ENCODE measurements around the gene IL1RAPL2. TPM values are rescaled to one million over a fixed set of nuclear protein-coding genes. Genes with fewer than 3 reads are reported as not detected.

The IL1RAPL2 gene
- polyA plus RNA-seq, 1 of the 3 experiments (the other 2 are of a cell fraction), result 0.13 TPM

DNA sequence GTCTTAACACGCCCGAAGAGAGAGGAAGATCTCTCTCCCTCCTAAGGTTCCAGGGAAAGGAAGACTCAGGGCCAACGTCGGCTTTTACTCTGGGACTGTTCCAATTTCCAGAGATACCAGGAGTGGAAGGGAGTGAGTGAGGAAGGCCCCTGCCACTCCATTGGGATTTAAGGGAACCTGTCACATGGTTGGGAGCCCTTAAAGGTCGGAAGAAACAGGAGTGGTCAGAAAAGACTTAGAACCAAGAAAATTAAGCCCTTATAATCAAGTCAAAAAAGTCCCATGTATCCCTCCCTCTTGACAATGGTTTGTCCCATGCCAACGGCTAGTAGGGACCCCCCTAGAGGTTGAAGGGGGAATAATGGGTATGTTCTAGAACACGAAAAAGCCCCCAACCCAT is 654.6 kb downstream of the IL1RAPL2 start, which contains the start of gene TEX13A:
Gene TEX13A, minus strand, starts transcription at position 59 of the 400 bp plus-strand sequence. CDS start 297 bp downstream, outside the sequence.
- no peaks in the 10 kb centered on the region for H3K9me3 ChIP-seq
- no peaks in the 10 kb centered on the region for H3K4me1 ChIP-seq (ENCODE audit: control insufficient read depth in 1 of 2, insufficient read depth in 2 of 2, low read depth in 1 of 2, low read length in 1 of 2)
- DNase-seq, result no peak
- H3K4me2 ChIP-seq, result no peak within 1 kb of the TSS
- H3K9me2 ChIP-seq, result no peaks in the 10 kb centered on the region
- no peaks in the 10 kb centered on the region for H3K79me2 ChIP-seq (ENCODE audit: insufficient read depth)
- H3K27me3 ChIP-seq (ENCODE audit: insufficient read depth), result peaks cover 11% of the 10 kb centered on the region; the same call in 1 of the 2 replicates
- H3K27ac ChIP-seq (ENCODE audit: low read depth in 2 of 2, low read length in 1 of 2), result no peak within 1 kb of the TSS
- 13% methylated on average over 7 of the region's 7 CpGs for WGBS (ENCODE audit: low lambda C conversion rate)
- CTCF ChIA-PET, result interaction anchor here (1.4 kb wide), 1 partner anchor 30 kb away, joined by 5 read pairs; no protein-coding TSS in a partner anchor
- H3F3A ChIP-seq (replicated peaks; ENCODE audit: insufficient read depth), result no peaks in the 10 kb centered on the region
- no peaks in the 10 kb centered on the region for H4K20me1 ChIP-seq (ENCODE audit: insufficient read depth)
- H3K36me3 ChIP-seq (replicated peaks in 1 of 2; ENCODE audit: control insufficient read depth in 1 of 2, insufficient read depth in 2 of 2, low read length in 1 of 2), result no peaks in the 10 kb centered on the region
- H2AFZ ChIP-seq (ENCODE audit: low read depth), result no peak within 1 kb of the TSS
- no peak within 1 kb of the TSS for H3K9ac ChIP-seq
- POLR2A ChIA-PET, result no interaction called here
- TF ChIP-seq NFIC (IDR thresholded peaks at IDR 0.05; ENCODE audit: borderline replicate concordance) (no peak), CTCF (IDR thresholded peaks at IDR 0.05) (0 out of 2 replicates have a peak, but pooled peaks have one; percentile 10)
- H3K4me3 ChIP-seq (ENCODE audit: low read depth in 2 of 2, low read length in 1 of 2), result no peak within 1 kb of the TSS

DNA sequence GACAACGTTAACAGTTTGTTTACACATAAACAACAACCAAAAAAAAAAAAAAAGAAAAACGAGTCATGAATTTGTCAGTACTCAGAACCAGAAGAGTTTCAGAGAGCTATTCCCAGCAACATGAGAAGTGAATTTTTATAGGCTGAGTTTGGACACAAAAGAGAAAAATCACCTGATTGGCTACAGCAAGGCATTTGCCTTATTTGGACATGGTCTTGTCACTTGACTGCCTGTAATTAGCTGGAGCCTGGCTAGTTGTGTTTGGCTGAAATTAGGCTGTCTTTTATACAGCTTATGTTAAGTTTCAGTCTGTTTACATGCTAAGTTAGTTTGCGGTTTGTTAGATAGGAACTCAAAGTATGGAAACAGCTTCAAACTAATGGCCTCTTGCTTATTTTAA is 655.4 kb downstream of the IL1RAPL2 start:
- H3K9ac ChIP-seq, result no peak overlapping the region
- ChIA-PET CTCF (interaction anchor here (0.7 kb wide), 1 partner anchor 365 kb away, joined by 3 read pairs; no protein-coding TSS in a partner anchor), POLR2A (no interaction called here)
- no peak overlapping the region for H3K4me2 ChIP-seq
- H3K79me2 ChIP-seq (ENCODE audit: insufficient read depth), result no peaks in the 10 kb centered on the region
- H3K4me3 ChIP-seq (ENCODE audit: low read depth in 2 of 2, low read length in 1 of 2), result no peak overlapping the region
- no peaks in the 10 kb centered on the region for H3F3A ChIP-seq (replicated peaks; ENCODE audit: insufficient read depth)
- H3K9me3 ChIP-seq, result no peaks in the 10 kb centered on the region
- TF ChIP-seq EP300 (IDR thresholded peaks at IDR 0.05; ENCODE audit: borderline replicate concordance in 1 of 2, low read depth in 1 of 2, low read length in 1 of 2) (no peak), GATA2 (CRISPR knock-in tag; IDR thresholded peaks at IDR 0.05) (no peak)
- H3K4me1 ChIP-seq (ENCODE audit: control insufficient read depth in 1 of 2, insufficient read depth in 2 of 2, low read depth in 1 of 2, low read length in 1 of 2), result no peaks in the 10 kb centered on the region
- peaks cover 17% of the 10 kb centered on the region for H3K27me3 ChIP-seq (ENCODE audit: insufficient read depth)
- WGBS (ENCODE audit: low lambda C conversion rate), result 37% methylated on average over 3 of the region's 3 CpGs
- H3K36me3 ChIP-seq (replicated peaks in 1 of 2; ENCODE audit: control insufficient read depth in 1 of 2, insufficient read depth in 2 of 2, low read length in 1 of 2), result no peaks in the 10 kb centered on the region
- H2AFZ ChIP-seq (ENCODE audit: low read depth), result no peak overlapping the region
- no peaks in the 10 kb centered on the region for H3K9me2 ChIP-seq
- H3K27ac ChIP-seq (ENCODE audit: low read depth in 2 of 2, low read length in 1 of 2), result no peak overlapping the region
- no peaks in the 10 kb centered on the region for H4K20me1 ChIP-seq (ENCODE audit: insufficient read depth)
- DNase-seq, result no peak

DNA sequence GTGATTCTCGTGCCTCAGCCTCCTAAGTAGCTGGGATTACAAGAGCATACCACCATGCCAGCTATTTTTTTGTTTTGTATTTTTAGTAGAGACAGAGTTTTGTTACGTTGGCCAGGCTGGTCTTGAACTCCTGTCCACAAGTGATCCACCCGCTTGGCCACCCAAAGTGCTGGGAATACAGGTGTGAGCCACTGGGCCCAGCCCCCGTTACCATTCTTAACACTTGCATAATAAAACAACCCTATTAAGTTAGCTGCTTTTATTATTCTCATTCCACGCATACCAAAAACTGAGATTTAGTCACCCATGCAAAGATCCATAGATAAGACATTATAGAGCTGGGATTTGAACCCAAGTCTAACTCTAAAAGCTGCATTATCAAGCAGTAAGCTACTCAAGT is 660.5 kb downstream of the IL1RAPL2 start:
- Histone ChIP-seq H3K9ac (no peak overlapping the region), H3K4me3 (ENCODE audit: low read depth in 2 of 2, low read length in 1 of 2) (no peak overlapping the region), H3K36me3 (replicated peaks in 1 of 2; ENCODE audit: control insufficient read depth in 1 of 2, insufficient read depth in 2 of 2, low read length in 1 of 2) (no peaks in the 10 kb centered on the region), H3K4me1 (ENCODE audit: control insufficient read depth in 1 of 2, insufficient read depth in 2 of 2, low read depth in 1 of 2, low read length in 1 of 2) (no peaks in the 10 kb centered on the region), H2AFZ (ENCODE audit: low read depth) (no peak overlapping the region), H3K27me3 (ENCODE audit: insufficient read depth) (peaks cover 12% of the 10 kb centered on the region; the same call in 1 of the 2 replicates), H3K4me2 (no peak overlapping the region), H3K79me2 (ENCODE audit: insufficient read depth) (no peaks in the 10 kb centered on the region), H3F3A (replicated peaks; ENCODE audit: insufficient read depth) (no peaks in the 10 kb centered on the region), H4K20me1 (ENCODE audit: insufficient read depth) (no peaks in the 10 kb centered on the region), H3K27ac (ENCODE audit: low read depth in 2 of 2, low read length in 1 of 2) (no peak overlapping the region), H3K9me3 (no peaks in the 10 kb centered on the region), H3K9me2 (no peaks in the 10 kb centered on the region)
- 5% methylated on average over 5 of the region's 5 CpGs for WGBS (ENCODE audit: low lambda C conversion rate)
- POLR2A ChIA-PET, result no interaction called here
- DNase-seq, result no peak
- CTCF ChIA-PET, result interaction anchor here (1.5 kb wide), 1 partner anchor 14 kb away, joined by 4 read pairs; no protein-coding TSS in a partner anchor
- TF ChIP-seq SIN3A (IDR thresholded peaks at IDR 0.05; ENCODE audit: borderline replicate concordance, low read depth, low read length), result no peak
- TF ChIP-seq, protein P1, sequence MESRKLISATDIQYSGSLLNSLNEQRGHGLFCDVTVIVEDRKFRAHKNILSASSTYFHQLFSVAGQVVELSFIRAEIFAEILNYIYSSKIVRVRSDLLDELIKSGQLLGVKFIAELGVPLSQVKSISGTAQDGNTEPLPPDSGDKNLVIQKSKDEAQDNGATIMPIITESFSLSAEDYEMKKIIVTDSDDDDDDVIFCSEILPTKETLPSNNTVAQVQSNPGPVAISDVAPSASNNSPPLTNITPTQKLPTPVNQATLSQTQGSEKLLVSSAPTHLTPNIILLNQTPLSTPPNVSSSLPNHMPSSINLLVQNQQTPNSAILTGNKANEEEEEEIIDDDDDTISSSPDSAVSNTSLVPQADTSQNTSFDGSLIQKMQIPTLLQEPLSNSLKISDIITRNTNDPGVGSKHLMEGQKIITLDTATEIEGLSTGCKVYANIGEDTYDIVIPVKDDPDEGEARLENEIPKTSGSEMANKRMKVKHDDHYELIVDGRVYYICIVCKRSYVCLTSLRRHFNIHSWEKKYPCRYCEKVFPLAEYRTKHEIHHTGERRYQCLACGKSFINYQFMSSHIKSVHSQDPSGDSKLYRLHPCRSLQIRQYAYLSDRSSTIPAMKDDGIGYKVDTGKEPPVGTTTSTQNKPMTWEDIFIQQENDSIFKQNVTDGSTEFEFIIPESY (IDR thresholded peaks at IDR 0.05; ENCODE audit: borderline replicate concordance, low read depth), result no peak
- no peak for TF ChIP-seq MAX (IDR thresholded peaks at IDR 0.05; ENCODE audit: low read depth)
- TF ChIP-seq RCOR1 (IDR thresholded peaks at IDR 0.05; ENCODE audit: low read length), result no peak
- no peak for TF ChIP-seq GATA2 (CRISPR knock-in tag; IDR thresholded peaks at IDR 0.05)
- TF ChIP-seq MXI1 (IDR thresholded peaks at IDR 0.05; ENCODE audit: low read depth, low read length), result no peak
- TF ChIP-seq CHD2 (IDR thresholded peaks at IDR 0.05; ENCODE audit: low read length, partially characterized antibody), result no peak
- no peak for TF ChIP-seq TCF12 (IDR thresholded peaks at IDR 0.05)
- no peak for TF ChIP-seq JUND (IDR thresholded peaks at IDR 0.05)
- TF ChIP-seq FOXM1 (IDR thresholded peaks at IDR 0.05; ENCODE audit: low read depth), result no peak
- TF ChIP-seq REST (IDR thresholded peaks at IDR 0.05; ENCODE audit: low read depth, low read length), result no peak
- no peak for TF ChIP-seq POLR2AphosphoS5 (IDR thresholded peaks at IDR 0.05; ENCODE audit: low read depth, low read length)

Data from SK-N-SH (cell line).